AG04449 (cell line): ENCODE measurements around the gene APH1B.

Source experiments
- CTCF ChIA-PET: fragments of 350-600 bp; formaldehyde crosslinking; extraction: SDS; loops from one replicate; lab custom pipeline; 2021; ENCODE audit warnings: antibody characterized with exemption; lab: Yijun Ruan, JAX
- POLR2A ChIA-PET: fragments of 400-600, 350-600 bp; formaldehyde crosslinking; extraction: SDS; loops from one replicate; lab custom pipeline; 2020; ENCODE audit warnings: antibody characterized with exemption, inconsistent platforms; lab: Yijun Ruan, JAX
- DNase-seq: peaks from one replicate; pipeline ENCODE4 v3.0.0-alpha.2; 2010; ENCODE audit warnings: low read depth, low spot score
- H3K4me3 ChIP-seq: 2 replicates; pipeline ENCODE4 v1.5.1; 2011; ENCODE audit warnings: low read depth, mild to moderate bottlenecking, control low read depth, low read length
- CTCF ChIP-seq: IDR thresholded peaks from one replicate; pipeline ENCODE4 v1.5.1; 2011; ENCODE audit warnings: mild to moderate bottlenecking, moderate library complexity, low read length, control low read depth, inconsistent platforms; ENCODE audit not compliant: insufficient read depth; ENCODE audit errors: missing control alignments

APH1B gene

GRCh38 chr15:63344731-63345390, 67.5 kb downstream of the APH1B start:
- CTCF ChIA-PET, result interaction anchor here (1.0 kb wide), 1 partner anchor 9 kb away, joined by 3 read pairs; no protein-coding TSS in a partner anchor
- no peak for DNase-seq
- TF ChIP-seq CTCF, result no peak
- POLR2A ChIA-PET, result no interaction called here
- no peak overlapping the region for H3K4me3 ChIP-seq

- no peak for DNase-seq
- ChIA-PET POLR2A (no interaction called here), CTCF (interaction anchor here (1.0 kb wide), 1 partner anchor 9 kb away, joined by 3 read pairs; no protein-coding TSS in a partner anchor)
- TF ChIP-seq CTCF, result no peak
- H3K4me3 ChIP-seq, result no peak overlapping the region
Measured at GRCh38 chr15:63345391-63345752, 68.0 kb downstream of the APH1B start.

- CTCF ChIA-PET, result interaction anchor here (1.6 kb wide), 1 partner anchor 9 kb away, joined by 3 read pairs; no protein-coding TSS in a partner anchor
- H3K4me3 ChIP-seq, result no peak overlapping the region
- TF ChIP-seq CTCF, result no peak
- POLR2A ChIA-PET, result interaction anchor here (0.9 to 1.9 kb wide), 2 partner anchors 22 to 25 kb away, joined by 3 to 6 read pairs; no protein-coding TSS in a partner anchor
- no peak for DNase-seq
Measured at GRCh38 chr15:63347074-63347857, 69.9 kb downstream of the APH1B start.

- ChIA-PET CTCF (interaction anchor here (1.6 to 1.8 kb wide), 2 partner anchors 10 to 23 kb away, joined by 3 to 7 read pairs; no protein-coding TSS in a partner anchor), POLR2A (interaction anchor here (0.5 to 1.9 kb wide), 3 partner anchors 24 to 467 kb away, joined by 3 to 6 read pairs (median 3); no protein-coding TSS in a partner anchor)
- H3K4me3 ChIP-seq, result no peak overlapping the region
- TF ChIP-seq CTCF, result no peak
- DNase-seq, result no peak
Measured at GRCh38 chr15:63348392-63348791, 71.0 kb downstream of the APH1B start.

- no peak for TF ChIP-seq CTCF
- no peak overlapping the region for H3K4me3 ChIP-seq
- DNase-seq, result no peak
- POLR2A ChIA-PET, result interaction anchor here (0.7 kb wide), 1 partner anchor 87 kb away, joined by 3 read pairs; no protein-coding TSS in a partner anchor
- CTCF ChIA-PET, result interaction anchor here (1.8 kb wide), 1 partner anchor 22 kb away, joined by 7 read pairs; no protein-coding TSS in a partner anchor
Measured at GRCh38 chr15:63349156-63349555, 71.8 kb downstream of the APH1B start.

- ChIA-PET POLR2A (no interaction called here), CTCF (interaction anchor here (1.0 to 1.8 kb wide), 2 partner anchors 10 to 22 kb away, joined by 4 to 7 read pairs; no protein-coding TSS in a partner anchor)
- no peak overlapping the region for H3K4me3 ChIP-seq
- no peak for TF ChIP-seq CTCF
- no peak for DNase-seq
Measured at GRCh38 chr15:63349621-63350020, 72.2 kb downstream of the APH1B start.
